Measurements from ENCODE around the gene ERCC6L2.

DNA sequence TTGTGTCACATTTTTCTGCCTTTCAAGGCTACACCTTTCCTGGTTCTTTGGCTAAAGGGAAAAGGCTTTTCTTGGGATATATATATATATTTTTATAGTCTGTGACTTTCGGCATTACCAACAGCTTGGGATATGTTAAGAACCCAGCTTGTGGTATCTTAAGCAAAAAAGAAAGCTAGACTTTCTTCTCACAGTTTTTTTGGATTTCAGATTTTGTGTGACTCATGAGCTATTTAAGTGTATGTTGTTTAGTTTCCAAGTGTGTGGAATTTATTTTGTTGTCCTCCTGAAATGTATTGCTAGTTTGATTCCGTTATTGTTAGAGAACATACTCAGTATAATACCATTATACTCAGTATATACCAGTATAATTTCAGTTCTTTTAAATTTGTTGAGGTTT lies 64.8 kb downstream of the ERCC6L2 start:
- TF ChIP-seq EGR1 (IDR thresholded peaks at IDR 0.05; ENCODE audit: borderline replicate concordance, low read depth, low read length) (no peak), ZNF274 (IDR thresholded peaks at IDR 0.05; ENCODE audit: borderline replicate concordance, extremely low read depth, low read length) (no peak), RAD21 (IDR thresholded peaks at IDR 0.05 in 1 of 2, conservative IDR thresholded peaks at IDR 0.05 in 1 of 2; ENCODE audit: low read depth in 2 of 2, low read length in 2 of 2) (no peak)
- TF ChIP-seq, protein P1, sequence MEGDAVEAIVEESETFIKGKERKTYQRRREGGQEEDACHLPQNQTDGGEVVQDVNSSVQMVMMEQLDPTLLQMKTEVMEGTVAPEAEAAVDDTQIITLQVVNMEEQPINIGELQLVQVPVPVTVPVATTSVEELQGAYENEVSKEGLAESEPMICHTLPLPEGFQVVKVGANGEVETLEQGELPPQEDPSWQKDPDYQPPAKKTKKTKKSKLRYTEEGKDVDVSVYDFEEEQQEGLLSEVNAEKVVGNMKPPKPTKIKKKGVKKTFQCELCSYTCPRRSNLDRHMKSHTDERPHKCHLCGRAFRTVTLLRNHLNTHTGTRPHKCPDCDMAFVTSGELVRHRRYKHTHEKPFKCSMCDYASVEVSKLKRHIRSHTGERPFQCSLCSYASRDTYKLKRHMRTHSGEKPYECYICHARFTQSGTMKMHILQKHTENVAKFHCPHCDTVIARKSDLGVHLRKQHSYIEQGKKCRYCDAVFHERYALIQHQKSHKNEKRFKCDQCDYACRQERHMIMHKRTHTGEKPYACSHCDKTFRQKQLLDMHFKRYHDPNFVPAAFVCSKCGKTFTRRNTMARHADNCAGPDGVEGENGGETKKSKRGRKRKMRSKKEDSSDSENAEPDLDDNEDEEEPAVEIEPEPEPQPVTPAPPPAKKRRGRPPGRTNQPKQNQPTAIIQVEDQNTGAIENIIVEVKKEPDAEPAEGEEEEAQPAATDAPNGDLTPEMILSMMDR (IDR thresholded peaks at IDR 0.05; ENCODE audit: control extremely low read depth in 1 of 3, insufficient read depth in 1 of 3, low read depth in 1 of 3, low read length in 3 of 3): no peak
